ENCODE data around the gene SLC6A20.

GRCh38 chr3:45775571-45776300, 20.6 kb downstream of the SLC6A20 start:
- no peak for TF ChIP-seq CTCF (conservative IDR thresholded peaks at IDR 0.05; ENCODE audit: low read depth in 2 of 2)
- TF ChIP-seq REST (IDR thresholded peaks at IDR 0.05; ENCODE audit: unreplicated experiment): no peak
- TF ChIP-seq EZH2 (IDR thresholded peaks at IDR 0.05; ENCODE audit: low read depth, unreplicated experiment): no peak
- no peak for TF ChIP-seq POLR2AphosphoS5 (IDR thresholded peaks at IDR 0.05; ENCODE audit: low read depth)
- TF ChIP-seq CREB1 (CRISPR knock-in tag; IDR thresholded peaks at IDR 0.05; ENCODE audit: low read depth): no peak
- TF ChIP-seq ZNF331 (CRISPR knock-in tag; IDR thresholded peaks at IDR 0.05; ENCODE audit: low read depth): no peak
